ENCODE measurements around the gene COL13A1.

GRCh38 chr10:69855346-69856111, 53.8 kb downstream of the COL13A1 start:
- TF ChIP-seq CTCF (IDR thresholded peaks at IDR 0.05), result no peak
- TF ChIP-seq POLR2A (IDR thresholded peaks at IDR 0.05), result no peak
- TF ChIP-seq EP300 (IDR thresholded peaks at IDR 0.05), result no peak
